HEK293 (cell line): ENCODE data around the gene STXBP4.

ENCODE experiments used
- CTCF ChIA-PET: fragments of 350-600 bp; formaldehyde crosslinking; extraction: SDS; loops from one replicate; lab custom pipeline; 2021; ENCODE audit warnings: antibody characterized with exemption; lab: Yijun Ruan, JAX
- POLR2A ChIA-PET: fragments of 300-600 bp; formaldehyde crosslinking; extraction: SDS; loops from one replicate; lab custom pipeline; 2020; ENCODE audit warnings: antibody characterized with exemption, inconsistent platforms; lab: Yijun Ruan, JAX
- H3K27ac ChIP-seq: fragments of 200-500 bp; sonication (Bioruptor generic); 2 replicates; pipeline ENCODE4 v1.5.1; 2014; ENCODE audit warnings: low read depth, low read length, control low read depth, inconsistent platforms; ENCODE audit errors: extremely low read depth
- H3K36me3 ChIP-seq, 2 experiments: fragments of 200-500 bp in 1 of 2; sonication (Bioruptor generic) in 1 of 2; 1 replicate in 1 of 2; 2 replicates in 1 of 2; pipeline ENCODE4 v1.5.1; 2014 to 2017; ENCODE audit warnings: inconsistent platforms in 2 of 2, low read length in 2 of 2; ENCODE audit not compliant: control insufficient read depth in 2 of 2, insufficient read depth in 1 of 2
- H3K4me1 ChIP-seq: fragments of 200-500 bp; sonication (Bioruptor generic); 2 replicates; pipeline ENCODE4 v1.5.1; 2014; ENCODE audit warnings: mild to moderate bottlenecking, low read length, inconsistent platforms; ENCODE audit not compliant: control insufficient read depth, insufficient read depth
- H3K4me3 ChIP-seq: 2 replicates; pipeline ENCODE4 v1.5.1; 2011; ENCODE audit warnings: low read depth, mild to moderate bottlenecking, control low read depth, low read length, moderate library complexity
- H3K9me3 ChIP-seq: fragments of 200-500 bp; sonication (Bioruptor generic); 2 replicates; pipeline ENCODE4 v1.5.1; 2014; ENCODE audit warnings: low read depth, low read length, inconsistent platforms; ENCODE audit not compliant: control insufficient read depth, insufficient read depth
- GLI4 ChIP-seq: fragments of 450-650 bp; formaldehyde crosslinking; IDR thresholded peaks from 2 replicates; pipeline ENCODE4 v1.5.1; 2016; ENCODE audit warnings: missing biosample characterization, missing genetic modification characterization
- KLF1 ChIP-seq: fragments of 450-650 bp; formaldehyde crosslinking; IDR thresholded peaks from 2 replicates; pipeline ENCODE4 v1.5.1; 2016; ENCODE audit warnings: missing biosample characterization, missing genetic modification characterization
- PRDM1 ChIP-seq: fragments of 450-650 bp; formaldehyde crosslinking; IDR thresholded peaks from 2 replicates; pipeline ENCODE4; 2016; ENCODE audit warnings: missing biosample characterization, missing genetic modification characterization
- SP7 ChIP-seq: fragments of 450-650 bp; formaldehyde crosslinking; IDR thresholded peaks from 2 replicates; pipeline ENCODE4 v1.5.1; 2016; ENCODE audit warnings: missing biosample characterization, missing genetic modification characterization
- YY1 ChIP-seq: fragments of 450-650 bp; formaldehyde crosslinking; IDR thresholded peaks from 2 replicates; pipeline ENCODE4 v1.5.1; 2018; ENCODE audit warnings: missing biosample characterization, missing genetic modification characterization
- ZBTB8A ChIP-seq: fragments of 450-650 bp; formaldehyde crosslinking; IDR thresholded peaks from 2 replicates; pipeline ENCODE4 v1.5.1; 2016; ENCODE audit warnings: missing biosample characterization, missing genetic modification characterization
- ZFP69B ChIP-seq: fragments of 450-650 bp; formaldehyde crosslinking; IDR thresholded peaks from 2 replicates; pipeline ENCODE4 v1.5.1; 2016; ENCODE audit warnings: missing biosample characterization, missing genetic modification characterization
- ZNF112 ChIP-seq: fragments of 450-650 bp; formaldehyde crosslinking; IDR thresholded peaks from 2 replicates; pipeline ENCODE4 v1.5.0; 2017; ENCODE audit warnings: missing biosample characterization, missing genetic modification characterization
- ZNF184 ChIP-seq: fragments of 450-650 bp; IDR thresholded peaks from 2 replicates; pipeline ENCODE4 v1.5.1; 2018; ENCODE audit warnings: missing biosample characterization, mild to moderate bottlenecking, missing genetic modification characterization
- ZNF221 ChIP-seq: fragments of 450-650 bp; formaldehyde crosslinking; IDR thresholded peaks from 2 replicates; pipeline ENCODE4 v1.5.1; 2017; ENCODE audit warnings: missing biosample characterization, missing genetic modification characterization, borderline replicate concordance
- ZNF473 ChIP-seq: fragments of 450-650 bp; formaldehyde crosslinking; IDR thresholded peaks from 2 replicates; pipeline ENCODE4 v1.5.1; 2017; ENCODE audit warnings: missing biosample characterization, missing genetic modification characterization
- ZNF626 ChIP-seq: fragments of 450-650 bp; sonication (Bioruptor Pico); formaldehyde crosslinking; IDR thresholded peaks from 2 replicates; pipeline ENCODE4 v1.5.1; 2018; ENCODE audit warnings: missing biosample characterization, missing genetic modification characterization, inconsistent platforms
- TF ChIP-seq, protein P1 (sequence below): fragments of 450-650 bp; formaldehyde crosslinking; IDR thresholded peaks from 2 replicates; pipeline ENCODE4 v1.5.1; 2017; ENCODE audit warnings: missing biosample characterization, mild to moderate bottlenecking, missing genetic modification characterization, moderate library complexity
- TF ChIP-seq, protein P2 (sequence below): fragments of 450-650 bp; formaldehyde crosslinking; IDR thresholded peaks from 2 replicates; pipeline ENCODE4 v1.5.1; 2017; ENCODE audit warnings: missing biosample characterization, missing genetic modification characterization

STXBP4 gene

DNA sequence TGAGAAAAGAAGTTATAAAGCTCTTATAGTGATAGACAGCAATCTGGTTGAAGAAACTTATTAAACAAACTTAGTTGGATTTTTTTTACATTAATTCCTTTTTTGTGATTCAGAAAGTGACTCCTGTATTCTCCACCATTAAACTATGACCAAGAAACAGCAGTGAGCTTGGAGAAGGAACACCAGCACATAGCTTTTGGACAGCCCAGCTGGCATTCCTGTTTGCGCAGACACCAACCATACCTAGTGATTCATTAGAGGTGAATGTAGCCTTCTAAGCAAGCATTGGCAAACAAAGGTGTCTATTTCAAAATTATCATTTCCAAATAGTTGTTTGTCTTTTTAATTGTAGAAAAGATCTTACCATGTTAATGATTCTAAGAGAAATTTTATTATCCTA is 94.4 kb downstream of the STXBP4 start:
- H3K4me1 ChIP-seq: no peaks in the 10 kb centered on the region
- ChIA-PET CTCF (no interaction called here), POLR2A (no interaction called here)
- H3K9me3 ChIP-seq: no peaks in the 10 kb centered on the region
- no peak overlapping the region for H3K4me3 ChIP-seq
- no peaks in the 10 kb centered on the region for H3K36me3 ChIP-seq
- no peak for TF ChIP-seq ZNF473
- no peak for TF ChIP-seq KLF1
- no peak for TF ChIP-seq ZFP69B (tag by site-specific recombination)
- TF ChIP-seq ZNF112: no peak
- TF ChIP-seq YY1 (tag by site-specific recombination): no peak
- no peak for TF ChIP-seq ZNF221 (tag by site-specific recombination)
- no peak for TF ChIP-seq ZNF626 (tag by site-specific recombination)
- no peak overlapping the region for H3K27ac ChIP-seq

DNA sequence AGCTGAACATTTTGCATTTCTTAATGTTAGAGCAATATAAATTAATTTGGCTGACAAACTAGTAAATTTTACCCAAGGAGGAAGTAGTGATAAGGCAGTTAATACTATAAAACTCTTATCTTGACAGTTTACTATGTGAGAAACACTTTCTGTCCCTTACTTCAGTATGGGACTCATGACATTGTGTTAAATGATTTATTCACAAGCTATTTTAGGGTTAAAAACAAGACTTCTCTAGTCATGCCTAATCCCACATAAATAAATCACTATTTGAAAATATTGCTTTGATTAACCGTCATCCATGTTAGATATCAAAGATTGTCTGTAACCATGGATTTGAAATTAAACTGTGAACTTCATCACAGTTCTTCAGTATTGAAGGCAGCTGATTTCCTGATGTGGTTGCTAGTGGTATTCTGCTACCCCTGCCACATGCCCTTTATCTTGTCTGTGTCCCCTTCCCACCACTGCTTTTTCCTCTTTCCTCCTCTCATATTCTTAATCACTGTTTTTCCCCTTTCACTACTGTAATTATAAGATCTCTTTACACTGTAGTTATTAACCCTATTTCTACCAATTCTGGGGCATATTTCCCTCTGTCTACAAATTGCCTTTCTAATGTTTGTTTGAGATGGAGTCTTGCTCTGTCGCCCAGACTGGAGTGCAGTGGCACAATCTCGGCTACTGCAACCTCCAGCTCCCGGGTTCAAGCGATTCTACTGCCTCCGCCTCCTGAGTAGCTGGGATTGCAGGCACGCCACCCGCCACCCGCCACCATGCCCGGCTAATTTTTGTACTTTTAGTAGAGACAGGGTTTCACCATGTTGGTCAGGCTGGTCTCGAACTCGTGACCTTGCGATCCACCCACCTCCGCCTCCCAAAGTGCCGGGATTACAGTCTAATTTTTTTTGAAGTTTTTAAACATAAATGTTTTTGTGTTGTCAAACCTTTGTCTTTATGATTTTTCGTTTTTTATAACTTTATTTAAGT is 95.6 kb downstream of the STXBP4 start:
- Histone ChIP-seq H3K36me3 (no peaks in the 10 kb centered on the region), H3K4me3 (no peak overlapping the region)
- TF ChIP-seq, protein P1, sequence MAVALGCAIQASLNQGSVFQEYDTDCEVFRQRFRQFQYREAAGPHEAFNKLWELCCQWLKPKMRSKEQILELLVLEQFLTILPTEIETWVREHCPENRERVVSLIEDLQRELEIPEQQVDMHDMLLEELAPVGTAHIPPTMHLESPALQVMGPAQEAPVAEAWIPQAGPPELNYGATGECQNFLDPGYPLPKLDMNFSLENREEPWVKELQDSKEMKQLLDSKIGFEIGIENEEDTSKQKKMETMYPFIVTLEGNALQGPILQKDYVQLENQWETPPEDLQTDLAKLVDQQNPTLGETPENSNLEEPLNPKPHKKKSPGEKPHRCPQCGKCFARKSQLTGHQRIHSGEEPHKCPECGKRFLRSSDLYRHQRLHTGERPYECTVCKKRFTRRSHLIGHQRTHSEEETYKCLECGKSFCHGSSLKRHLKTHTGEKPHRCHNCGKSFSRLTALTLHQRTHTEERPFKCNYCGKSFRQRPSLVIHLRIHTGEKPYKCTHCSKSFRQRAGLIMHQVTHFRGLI: no peak
- 0 out of 2 replicates have a peak, but pooled peaks have one; percentile 17 for TF ChIP-seq SP7 (tag by site-specific recombination)
- TF ChIP-seq, all 188 proteins: peak for 1
- H3K27ac ChIP-seq: no peak overlapping the region
- ChIA-PET POLR2A (no interaction called here), CTCF (no interaction called here)
- H3K4me1 ChIP-seq: no peaks in the 10 kb centered on the region
- H3K9me3 ChIP-seq: no peaks in the 10 kb centered on the region

DNA sequence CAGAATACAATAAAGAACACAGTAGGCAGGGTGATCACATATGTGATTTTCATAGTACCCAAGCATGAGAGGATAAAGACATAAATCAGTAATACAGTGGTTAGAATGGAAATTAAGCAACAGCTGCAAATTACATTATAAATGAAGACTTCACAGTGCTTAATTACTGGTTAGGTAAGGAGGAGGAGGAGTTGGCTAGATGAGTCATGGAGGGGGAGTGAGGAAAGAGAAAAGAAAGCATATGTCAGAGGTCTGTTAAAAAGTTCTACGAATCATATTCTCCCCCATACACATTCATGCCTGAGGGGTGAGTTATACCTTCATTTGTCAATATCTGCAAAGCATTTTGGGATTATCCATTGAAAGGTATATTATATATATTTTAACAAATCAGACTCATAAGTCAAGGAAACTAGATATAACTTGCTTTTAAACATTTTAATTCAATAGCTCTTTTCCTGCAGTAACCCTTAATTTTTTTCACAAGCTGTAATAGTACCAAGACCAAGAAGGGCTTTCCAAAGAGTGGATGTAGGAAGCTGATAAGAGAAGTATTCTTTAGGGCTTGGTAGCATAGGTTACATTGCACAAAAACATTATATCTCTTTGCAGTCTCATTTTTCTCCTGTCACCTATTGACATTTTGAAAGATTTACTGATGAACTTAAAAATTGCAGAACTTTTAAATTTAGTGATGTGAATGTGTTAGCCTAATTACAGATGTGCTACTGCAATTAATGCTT is 99.3 kb downstream of the STXBP4 start:
- Histone ChIP-seq H3K9me3 (no peaks in the 10 kb centered on the region), H3K4me3 (no peak overlapping the region), H3K36me3 (peaks cover 0 to under 1% of the 10 kb centered on the region in 2 experiments; a peak in 1 of 3 replicates), H3K27ac (no peak overlapping the region)
- TF ChIP-seq SP7 (tag by site-specific recombination) (peak; percentile 100), PRDM1 (tag by site-specific recombination) (0 out of 2 replicates have a peak, but pooled peaks have one; percentile 19), ZNF184 (tag by site-specific recombination) (no peak), ZBTB8A (tag by site-specific recombination) (no peak), GLI4 (tag by site-specific recombination) (no peak)
- TF ChIP-seq, protein P2, sequence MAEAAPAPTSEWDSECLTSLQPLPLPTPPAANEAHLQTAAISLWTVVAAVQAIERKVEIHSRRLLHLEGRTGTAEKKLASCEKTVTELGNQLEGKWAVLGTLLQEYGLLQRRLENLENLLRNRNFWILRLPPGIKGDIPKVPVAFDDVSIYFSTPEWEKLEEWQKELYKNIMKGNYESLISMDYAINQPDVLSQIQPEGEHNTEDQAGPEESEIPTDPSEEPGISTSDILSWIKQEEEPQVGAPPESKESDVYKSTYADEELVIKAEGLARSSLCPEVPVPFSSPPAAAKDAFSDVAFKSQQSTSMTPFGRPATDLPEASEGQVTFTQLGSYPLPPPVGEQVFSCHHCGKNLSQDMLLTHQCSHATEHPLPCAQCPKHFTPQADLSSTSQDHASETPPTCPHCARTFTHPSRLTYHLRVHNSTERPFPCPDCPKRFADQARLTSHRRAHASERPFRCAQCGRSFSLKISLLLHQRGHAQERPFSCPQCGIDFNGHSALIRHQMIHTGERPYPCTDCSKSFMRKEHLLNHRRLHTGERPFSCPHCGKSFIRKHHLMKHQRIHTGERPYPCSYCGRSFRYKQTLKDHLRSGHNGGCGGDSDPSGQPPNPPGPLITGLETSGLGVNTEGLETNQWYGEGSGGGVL: peak; percentile 44; the same call in 1 of the 2 replicates
- TF ChIP-seq, all 188 proteins: peak for 3
- no peaks in the 10 kb centered on the region for H3K4me1 ChIP-seq
- ChIA-PET POLR2A (no interaction called here), CTCF (interaction anchor here (0.6 to 1.3 kb wide), 3 partner anchors 15 to 83 kb away, joined by 3 to 4 read pairs (median 3); no protein-coding TSS in a partner anchor)
